Activated CD4-positive, alpha-beta T cell treated with anti-CD3 and anti-CD28 coated beads, Interleukin-2, amount 50 U/mL, for 16 hours (primary cell): ENCODE measurements around the gene EDN3.
"Not testable (repeated sequence)": the region's sequence is repeated elsewhere in the genome, so short reads cannot be mapped to it uniquely, and the experiment has no call there.

Experiments used
- DNase-seq: peaks from one replicate; pipeline ENCODE4 v3.0.0-alpha.2; 2020

The EDN3 gene

DNA sequence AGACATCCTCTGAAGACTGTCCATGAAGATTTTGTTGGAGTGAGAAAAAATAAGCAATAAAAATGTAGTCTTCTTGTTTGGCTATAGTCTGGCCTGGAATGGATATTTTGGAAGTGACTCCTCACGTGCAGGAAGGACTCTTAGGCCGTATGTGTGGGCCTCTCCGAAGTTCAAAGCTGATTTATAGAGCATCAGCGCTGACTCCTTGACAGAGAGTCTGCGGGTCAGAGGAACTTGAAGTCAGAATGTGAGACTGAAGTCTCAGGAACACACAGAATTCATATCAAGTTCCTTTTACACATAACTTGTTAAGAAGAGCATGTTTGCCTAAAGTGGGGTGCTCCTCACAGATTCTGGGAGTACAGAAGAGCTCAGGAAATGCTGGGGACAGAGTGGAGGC, 36.1 kb downstream of the EDN3 start:
- DNase-seq = no peak

DNA sequence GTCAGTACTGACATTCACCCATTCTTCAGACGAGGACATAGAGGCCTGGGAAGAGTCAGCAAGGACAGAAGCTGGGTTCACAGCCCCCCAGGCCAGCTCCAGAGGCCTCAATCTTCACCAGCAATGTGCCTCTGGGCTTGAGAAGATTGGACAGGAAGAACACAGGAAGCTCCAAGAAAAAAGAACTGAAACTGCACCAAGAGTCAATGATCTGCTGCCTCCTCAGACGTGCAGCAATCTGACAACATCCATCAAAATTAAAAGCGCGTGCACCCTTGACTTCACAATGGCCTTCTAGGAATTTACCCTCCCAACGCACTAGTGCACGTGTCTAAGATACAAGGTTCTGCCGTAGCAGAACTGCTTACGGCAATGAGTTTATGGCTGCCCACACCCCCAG, 38.0 kb downstream of the EDN3 start:
- DNase-seq = not testable (repeated sequence)

DNA sequence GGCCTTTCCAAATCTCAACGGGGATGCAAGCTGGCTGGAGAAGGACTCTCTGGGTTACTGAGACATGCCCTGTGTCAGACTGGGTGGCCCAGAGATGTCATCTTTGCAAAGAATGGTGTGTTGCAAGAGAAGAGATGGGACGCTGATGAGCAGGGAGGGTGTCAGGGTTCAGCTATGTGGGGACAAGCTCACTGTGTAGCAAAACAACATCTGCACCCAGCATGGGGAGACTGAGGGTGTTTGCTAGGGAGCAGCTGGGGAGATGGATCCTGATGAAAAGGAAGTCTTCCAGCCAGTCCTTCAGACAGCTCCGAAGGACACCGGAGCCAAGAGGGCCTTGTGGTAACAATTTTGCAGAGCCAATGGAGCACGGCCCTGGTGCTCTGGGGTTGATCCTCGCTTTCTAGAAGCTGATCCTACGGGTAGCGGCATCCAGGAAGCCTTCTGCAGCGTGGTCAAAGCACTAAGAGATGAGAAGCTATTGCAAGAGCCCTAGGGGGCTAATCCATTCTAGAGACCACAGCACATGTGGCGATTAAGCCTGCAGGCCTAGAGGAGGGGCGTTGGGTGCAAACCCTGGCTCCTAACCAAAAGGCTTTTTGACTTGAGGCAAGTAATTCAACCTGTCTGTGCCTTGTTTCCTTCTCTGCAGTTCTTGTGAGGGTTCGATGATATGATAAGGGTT, 39.9 kb downstream of the EDN3 start:
- no peak for DNase-seq

DNA sequence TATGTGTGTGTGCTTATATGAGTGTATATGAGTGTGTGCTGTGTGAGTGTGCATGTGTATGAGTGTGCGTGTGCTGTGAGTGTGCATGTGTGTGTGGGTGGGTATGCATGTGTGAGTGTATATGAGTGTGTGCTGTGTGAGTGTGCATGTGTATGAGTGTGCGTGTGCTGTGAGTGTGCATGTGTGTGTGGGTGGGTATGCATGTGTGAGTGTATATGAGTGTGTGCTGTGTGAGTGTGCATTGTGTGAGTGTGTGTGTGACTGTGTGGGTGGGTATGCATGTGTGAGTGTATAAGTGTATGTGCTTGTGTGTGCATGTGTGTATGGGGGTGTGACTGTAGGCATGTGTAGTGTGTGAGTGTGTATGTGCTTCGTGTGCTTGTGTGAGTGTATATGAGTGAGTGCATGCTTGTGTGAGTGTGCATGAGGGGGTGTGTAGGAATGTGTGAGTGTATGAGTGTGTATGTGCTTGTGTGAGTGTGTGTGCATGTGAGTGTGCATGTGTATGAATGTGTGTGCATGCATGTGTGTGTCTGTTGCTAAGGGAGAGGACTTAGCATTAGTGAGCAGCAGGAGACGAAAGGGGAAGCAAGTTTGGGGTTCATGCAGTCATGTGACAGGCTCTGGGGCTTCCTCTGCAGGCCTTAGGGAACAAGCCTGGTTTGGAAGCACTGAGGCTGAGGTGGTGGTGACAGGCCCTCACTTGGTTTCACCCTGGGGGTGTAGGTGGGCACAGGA, 41.0 kb downstream of the EDN3 start:
- not testable (repeated sequence) for DNase-seq

DNA sequence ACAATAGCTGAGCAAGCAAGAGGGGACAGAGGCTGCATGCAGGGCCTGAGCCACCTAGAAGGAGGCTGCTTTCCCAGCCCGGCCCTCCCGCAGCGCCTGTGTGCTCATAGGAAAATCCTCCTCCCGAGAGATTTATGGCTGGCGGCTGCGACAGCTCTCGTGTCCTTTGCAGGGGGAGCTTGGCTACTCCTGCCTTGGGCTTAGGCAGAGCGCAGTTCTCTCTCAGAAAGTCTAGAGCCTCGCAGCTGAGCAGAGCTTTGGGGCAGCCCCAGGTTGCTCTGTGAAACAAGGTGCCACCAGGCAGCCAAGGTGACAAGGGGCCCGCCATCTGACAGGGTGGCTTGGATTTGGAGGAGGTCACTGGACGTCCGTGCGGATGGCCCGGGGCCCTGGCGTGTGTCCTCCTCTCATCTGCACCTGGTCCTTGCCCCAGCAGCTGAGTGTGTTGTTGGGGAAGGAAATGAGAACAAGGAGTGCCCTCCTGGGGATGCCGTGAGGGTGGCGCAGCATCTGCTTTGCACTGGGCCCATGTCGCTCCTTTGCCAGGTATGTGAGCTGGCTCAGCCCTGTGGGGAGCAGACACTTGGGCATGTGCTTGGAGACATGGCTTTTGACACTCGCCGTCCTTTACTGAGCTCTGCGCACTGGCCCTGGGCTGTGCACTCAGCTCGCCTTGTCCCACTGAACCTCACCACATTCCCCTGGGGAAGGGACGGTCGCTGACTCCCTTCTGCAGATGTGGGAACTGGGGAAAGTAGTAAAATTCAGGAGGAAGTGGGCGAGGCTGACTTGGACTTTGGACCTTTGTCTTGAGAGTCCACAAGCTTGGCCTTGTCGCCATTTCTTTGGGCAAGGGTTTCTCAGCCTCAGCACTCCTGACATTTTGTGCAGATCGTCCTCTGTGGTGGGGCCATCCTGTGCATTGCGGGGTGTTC, 41.9 kb downstream of the EDN3 start:
- no peak for DNase-seq

DNA sequence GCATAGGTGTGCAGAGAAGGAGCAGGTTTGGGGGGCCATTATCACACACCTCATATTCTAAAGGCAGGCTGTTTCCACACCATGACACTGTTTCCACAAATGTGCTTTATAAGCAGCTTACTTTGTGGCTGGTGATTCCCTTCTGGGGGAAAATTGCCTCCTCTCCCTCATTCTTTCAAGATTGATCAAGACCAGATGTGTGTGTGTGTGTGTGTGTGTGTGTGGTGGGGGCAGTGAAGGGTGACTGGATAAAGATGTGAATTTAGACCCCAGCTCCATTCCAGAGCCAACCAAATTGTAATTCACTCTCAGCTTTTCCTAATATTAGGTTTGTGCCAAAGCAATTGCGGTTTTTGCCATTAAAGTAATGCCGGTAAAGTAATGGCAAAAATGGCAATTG, 45.6 kb downstream of the EDN3 start:
- DNase-seq = no peak

DNA sequence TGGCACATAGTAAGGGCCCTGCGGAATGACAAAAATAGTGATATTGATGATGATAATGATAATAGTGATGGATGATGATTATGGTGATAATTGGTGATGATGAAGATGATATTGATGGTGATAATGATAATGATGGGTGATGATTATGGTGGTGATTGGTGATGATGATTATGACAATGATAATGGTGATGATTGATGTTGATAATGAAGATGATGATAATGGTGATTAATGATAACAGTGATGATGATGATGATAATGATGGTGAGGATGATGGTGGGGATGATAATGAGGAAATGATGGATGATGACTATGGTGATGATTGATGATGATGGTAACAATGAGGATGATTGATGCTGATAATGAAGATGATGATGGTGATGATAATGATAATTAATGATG, 48.9 kb downstream of the EDN3 start:
- DNase-seq = no peak

DNA sequence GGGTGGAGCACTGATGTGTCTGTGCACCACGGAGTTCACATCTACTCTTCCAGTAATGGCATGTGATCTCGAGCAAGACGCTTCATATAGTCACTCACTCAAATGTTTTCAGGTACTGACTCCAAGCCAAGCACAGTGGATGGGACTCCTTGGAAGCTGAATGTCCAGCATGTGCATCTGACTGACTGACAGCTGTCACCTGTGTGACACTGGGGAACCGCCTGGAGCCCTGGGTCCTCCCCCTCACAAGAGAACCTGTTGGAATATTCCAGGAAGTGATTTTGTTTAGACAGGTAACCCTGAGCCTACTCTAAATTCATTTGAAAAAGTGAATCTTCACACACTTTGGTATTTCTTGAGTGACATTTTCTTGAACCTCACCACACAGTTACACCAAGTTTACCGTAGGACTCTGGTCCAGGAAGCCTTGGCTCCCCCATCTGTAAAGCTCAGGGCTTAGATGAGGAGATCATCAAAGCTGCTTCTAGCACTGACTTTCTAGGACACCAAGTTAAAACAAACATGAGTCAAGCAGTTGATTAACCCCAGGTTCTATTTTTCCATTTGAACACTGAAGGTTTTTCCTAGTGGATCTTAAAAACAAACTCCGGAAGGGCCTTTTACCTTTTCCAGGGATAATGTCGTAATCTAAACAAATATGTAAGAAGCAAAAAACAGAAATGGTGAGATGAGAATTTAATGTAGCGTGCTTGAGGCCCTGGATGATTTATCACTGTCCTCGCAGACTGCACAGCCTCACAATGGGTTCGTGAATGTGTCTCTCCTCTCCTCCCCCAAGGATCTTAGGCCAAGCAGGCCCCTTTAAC, 50.1 kb downstream of the EDN3 start:
- DNase-seq = no peak

DNA sequence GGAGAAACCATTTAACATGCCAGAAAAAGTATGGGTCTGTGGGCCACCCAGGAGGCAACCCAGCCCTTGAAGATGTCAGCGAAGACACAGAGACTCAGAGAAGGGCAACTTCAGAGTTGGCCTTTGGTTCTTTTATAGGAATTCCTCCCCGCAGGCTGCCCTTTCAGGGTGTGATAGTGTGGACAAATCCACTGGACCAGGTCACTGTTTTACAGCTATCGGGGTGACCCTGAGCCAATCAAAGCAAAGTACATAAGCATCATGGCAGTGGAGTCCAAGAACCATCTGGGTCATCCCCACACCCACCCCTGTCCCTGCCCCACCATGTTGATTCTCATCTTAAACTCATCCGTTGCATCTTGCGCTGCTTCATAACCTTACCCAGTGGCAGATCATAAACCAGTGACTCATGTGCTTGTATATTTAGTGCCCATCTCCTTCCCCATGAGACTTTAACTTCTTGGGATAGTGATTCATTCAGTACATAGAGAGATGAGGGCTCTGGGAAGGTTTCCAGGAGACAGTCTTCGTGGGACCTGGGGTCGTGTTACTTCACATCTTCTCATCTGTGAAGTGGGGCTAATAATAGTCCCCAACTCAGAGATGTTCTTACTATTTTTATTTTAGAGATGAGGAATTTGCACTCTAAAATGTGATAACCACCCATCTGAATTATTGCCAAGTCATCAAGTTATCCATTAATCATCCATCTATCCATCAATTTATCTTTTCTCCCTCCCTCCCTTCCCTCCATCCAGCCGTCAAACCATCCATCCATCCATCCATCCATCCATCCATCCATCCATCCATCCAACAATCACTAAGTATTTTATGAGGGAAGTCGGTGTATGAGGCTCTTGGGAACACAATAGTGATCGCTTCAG, 51.0 kb downstream of the EDN3 start:
- DNase-seq = no peak

DNA sequence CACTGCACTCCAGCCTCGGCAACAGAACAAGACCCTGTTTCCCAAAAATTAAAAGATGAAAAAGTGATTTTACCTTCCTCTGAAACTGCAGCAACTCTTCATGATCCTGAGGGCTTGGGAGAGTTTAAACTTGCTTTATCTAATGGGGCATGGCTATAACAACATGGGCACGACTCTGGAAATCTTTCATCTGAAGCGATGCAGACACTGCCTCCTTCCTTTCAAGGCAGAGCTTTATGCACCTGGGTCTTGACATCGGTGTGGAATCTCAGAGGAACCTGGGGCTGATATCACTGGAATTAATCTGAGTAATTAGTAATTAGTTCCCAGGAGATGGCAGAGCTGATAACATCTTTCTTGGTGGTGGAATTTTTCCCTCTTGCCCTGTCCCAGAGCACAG, 52.1 kb downstream of the EDN3 start:
- DNase-seq = no peak

DNA sequence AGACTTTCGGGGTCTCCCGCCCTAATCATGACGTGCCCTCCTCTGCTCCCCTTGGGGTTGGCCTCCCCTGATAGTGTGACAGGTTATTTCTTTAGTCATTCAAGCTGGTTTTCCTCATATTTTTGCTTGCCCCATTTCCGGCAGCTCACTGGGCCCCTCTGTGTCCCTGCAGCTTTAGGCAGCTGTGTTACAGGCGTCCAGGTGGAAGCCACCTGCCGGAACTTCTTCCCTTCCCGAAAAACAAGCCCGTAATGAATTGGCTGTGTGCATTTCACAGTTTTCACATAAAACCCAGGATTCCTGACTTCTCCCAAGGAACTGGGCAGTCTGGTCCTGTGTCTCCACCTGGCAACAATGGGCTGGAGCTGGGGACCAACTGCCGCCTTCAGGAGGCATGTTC, 52.6 kb downstream of the EDN3 start:
- no peak for DNase-seq

DNA sequence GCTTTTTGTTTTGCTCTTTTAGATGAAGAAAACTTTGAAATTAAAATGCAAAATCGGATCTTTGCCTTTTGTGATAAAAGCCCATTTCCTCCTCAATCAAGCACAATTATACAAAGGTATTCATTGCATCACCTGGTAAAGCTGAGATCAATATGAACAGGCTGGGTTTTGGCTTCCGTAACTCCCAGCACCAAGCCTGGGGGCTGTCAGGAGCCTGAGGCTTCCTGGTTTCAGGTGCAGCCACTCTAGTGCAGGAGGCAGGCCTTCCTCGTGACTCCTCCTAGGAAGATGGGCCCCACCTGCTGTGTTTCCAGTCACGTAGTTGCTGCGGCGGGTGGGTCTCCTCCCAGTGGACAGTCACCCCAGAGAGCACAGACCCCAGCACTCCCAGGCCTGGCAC, 54.0 kb downstream of the EDN3 start:
- no peak for DNase-seq

DNA sequence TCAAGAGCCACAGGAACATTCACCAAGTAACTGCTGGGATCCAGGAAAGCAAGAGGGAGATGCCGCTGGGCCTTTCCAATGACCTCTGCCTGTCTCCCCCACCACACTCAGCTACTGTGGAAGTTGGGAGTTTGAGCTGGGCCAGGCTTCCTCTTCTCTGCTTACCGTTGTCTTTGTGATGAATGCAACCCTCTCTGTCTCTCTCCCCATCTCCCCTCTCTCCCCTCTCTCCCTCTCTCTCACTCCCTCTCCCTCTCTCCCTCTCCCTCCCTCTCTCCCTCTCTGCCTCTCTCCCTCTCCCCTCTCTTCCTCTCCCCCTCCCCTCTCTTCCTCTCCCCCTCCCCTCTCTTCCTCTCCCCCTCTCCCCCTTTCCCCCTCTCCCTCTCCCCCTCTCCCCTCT, 54.8 kb downstream of the EDN3 start:
- DNase-seq = no peak

DNA sequence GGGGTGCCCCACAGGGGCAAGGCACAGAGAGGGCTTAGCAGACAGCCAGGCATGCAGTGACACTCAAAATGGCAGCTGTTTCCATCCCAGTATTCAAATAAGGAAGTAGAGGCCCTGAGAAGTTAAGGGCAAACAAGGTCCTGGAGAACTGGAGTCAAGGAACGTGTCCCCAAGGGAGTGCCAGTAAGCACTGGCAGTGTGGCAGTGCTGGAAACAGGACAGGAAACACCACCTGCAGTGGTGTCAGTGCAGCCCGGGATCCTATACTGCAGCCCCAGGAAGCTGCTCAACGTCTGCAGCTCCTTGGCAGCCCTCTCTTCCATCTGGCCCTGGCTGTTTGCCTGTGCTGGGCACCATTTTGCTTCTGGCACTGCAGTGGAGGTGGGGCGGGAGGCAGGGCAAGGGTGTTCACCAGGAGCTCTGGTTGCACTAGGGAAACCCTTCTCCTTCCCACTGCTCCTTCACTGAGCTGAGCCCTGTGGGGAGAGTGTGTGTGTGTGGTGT, 56.3 kb downstream of the EDN3 start:
- DNase-seq = no peak

DNA sequence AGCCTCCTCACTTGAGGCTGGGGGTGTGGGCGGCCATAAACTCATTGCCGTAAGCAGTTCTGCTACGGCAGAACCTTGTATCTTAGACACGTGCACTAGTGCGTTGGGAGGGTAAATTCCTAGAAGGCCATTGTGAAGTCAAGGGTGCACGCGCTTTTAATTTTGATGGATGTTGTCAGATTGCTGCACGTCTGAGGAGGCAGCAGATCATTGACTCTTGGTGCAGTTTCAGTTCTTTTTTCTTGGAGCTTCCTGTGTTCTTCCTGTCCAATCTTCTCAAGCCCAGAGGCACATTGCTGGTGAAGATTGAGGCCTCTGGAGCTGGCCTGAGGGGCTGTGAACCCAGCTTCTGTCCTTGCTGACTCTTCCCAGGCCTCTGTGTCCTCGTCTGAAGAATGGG, 58.4 kb downstream of the EDN3 start:
- not testable (repeated sequence) for DNase-seq

DNA sequence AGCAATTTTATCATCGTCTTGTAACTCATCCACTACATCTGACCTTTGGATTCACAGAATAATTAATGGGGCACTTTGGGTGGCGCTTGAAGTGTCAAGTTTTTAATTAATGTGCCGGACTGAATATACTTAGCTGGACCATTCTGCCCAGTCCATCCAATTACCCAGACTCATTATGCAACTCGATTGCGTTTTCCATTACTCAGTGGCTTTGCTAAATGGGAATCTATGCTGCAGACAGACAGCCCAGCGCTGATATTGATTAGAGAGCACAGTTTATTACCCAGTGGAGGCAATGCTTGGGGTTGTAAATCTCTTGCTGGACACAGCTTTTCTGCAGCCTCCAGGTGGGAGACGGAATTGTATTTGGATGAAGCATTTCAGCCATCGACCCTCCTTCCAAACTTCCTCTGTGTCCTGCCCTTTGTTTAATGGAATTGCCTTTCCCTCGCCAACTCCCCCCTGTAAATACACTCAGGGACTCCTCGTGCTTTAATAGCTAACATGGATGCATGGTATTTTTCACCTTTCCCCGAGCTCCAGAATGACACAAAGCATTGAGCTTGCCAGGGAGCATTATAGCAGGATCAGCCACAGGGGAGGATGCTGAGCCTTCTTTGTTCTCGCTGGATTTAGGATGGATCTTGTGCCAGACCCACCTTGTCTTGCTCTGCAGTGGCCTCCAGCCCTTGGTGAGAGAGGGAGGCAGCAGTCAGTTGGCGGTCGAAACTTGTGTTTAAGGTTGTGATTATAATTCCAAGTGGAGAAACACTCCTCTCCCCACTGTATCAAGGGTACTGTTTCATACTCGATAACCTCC, 59.7 kb downstream of the EDN3 start:
- DNase-seq = no peak

DNA sequence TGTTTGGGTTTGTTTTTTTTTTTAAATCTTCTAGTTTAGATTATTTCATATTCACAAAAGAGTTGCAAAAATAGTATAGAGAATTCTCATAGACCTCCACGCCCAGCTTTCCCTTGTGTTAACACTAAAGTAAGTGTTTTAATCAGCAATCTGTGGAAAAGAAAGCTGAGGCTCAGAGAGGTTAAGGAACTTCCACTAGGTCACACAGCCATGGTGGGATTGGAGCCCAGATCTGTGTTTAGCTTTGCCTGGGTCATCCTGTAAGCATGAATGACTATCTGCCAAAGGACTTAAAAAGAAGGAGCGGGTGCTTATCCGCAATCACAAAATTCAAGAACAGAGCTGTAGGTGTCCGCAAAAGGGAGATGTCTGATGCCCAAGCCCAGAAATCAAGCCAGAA, 60.5 kb downstream of the EDN3 start:
- DNase-seq = no peak

DNA sequence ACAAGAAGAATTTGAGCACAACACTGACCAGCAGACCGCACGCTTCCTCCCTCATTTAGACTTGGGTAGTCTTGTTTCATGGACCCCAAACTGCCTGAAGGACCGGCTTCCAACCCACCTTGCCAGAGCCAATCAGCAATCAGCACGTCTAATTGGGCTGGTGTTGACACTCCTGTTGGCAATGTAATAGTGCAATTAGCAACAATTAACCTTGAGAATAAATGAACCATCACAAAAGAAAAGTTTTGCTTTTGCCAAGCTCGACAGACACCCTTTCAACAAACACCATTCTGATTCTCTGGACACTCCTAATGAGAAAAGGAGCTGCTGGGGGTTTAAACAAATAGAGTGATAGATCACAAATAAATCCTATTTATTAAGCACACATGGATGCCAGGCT, 61.0 kb downstream of the EDN3 start:
- DNase-seq = no peak

DNA sequence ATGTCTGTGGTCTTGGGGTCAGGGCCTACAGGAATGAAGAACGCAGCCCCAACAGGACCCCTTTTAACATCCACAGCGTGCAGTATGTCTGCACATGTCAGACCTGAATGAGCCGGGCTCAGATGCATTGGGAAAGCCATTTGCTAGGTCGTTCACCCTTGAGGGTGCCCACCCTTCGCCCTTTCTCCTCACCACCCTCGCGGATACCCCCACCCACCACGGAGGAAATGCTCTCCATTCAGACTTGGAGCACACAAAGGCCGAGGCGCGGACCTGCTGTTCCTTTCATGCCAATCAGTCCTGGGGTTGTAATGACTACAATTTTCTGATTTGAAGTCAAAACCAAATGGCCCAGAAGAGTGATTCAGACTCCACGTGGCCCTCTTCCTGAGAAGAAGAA, 62.7 kb downstream of the EDN3 start:
- DNase-seq = no peak

DNA sequence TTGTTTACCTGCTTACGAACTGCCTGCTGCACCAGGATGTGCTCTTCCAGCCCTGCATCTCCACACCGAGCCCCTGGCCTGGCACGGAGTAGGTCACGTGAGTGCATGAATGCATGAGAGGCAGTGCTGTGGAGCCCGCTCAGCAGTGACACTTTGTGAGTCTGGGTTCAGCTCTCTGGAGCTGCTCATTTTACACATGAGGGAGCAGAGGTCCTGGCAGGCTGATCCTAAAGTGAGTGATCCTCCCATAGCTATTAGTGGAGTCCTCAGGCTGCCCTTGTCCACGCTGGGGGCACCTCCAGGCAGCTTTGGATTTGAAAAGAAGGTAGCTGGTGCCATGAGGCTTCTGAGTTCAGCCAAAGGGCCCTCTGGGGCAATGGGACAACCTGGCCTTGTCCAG, 64.2 kb downstream of the EDN3 start:
- no peak for DNase-seq
